Measurements from ENCODE around the gene MYT1.
"Not testable (repeated sequence)": the region's sequence is repeated elsewhere in the genome, so short reads cannot be mapped to it uniquely, and the experiment has no call there.

The MYT1 gene

DNA sequence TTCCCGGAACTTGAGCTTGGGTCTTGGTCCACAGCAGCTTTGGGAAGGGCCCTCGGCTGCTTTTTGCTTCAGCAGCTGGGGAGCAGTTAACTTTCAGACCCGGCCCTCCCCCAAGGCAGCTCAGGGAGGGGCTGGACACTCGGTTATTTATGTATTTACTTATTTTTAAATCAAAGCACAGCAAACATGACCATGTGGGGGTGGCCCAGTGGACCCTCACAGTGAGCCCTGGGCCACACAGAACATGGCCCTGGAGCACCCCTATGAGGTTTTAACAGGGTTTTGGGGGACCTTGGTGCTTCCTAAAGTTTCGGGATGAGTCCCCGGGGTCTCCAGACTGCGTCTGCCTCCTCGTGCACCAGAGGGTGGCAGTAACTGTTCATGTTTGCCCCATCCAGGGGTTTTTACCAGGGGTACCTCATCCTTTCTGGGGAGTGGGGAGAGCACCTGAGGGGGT is 30.3 kb upstream of the MYT1 start:
- DNase-seq: no peak
- H3K9ac ChIP-seq (ENCODE audit: low read length): no peak overlapping the region

DNA sequence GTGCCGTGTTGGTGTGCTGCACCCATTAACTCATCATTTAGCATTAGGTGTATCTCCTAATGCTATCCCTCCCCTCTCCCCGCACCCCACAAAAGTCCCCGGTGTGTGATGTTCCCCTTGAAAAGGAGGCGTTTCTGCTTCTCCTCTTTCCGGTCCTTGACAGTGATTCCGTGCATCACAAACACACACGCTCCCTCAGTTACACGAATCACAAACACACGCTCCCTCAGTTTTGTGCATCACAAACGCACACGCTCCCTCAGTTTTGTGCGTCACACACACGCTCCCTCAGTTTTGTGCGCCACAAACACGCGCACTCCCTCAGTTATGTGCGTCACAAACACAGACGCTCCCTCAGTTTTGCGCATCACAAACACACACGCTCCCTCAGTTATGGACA is 29.5 kb upstream of the MYT1 start:
- H3K27me3 ChIP-seq (replicated peaks; ENCODE audit: insufficient read depth, low read length): peaks cover 46% of the 10 kb centered on the region
- H3K36me3 ChIP-seq (replicated peaks; ENCODE audit: insufficient read depth, low read length); H3K79me2 ChIP-seq (ENCODE audit: low read length); H4K20me1 ChIP-seq (ENCODE audit: insufficient read depth, low read length); H3K4me1 ChIP-seq (ENCODE audit: low read length); H3F3A ChIP-seq (ENCODE audit: insufficient read depth, low read length); H3K4me3 ChIP-seq (ENCODE audit: low read length); H3K9me2 ChIP-seq (replicated peaks; ENCODE audit: insufficient read depth, low read length); H3K9ac ChIP-seq (ENCODE audit: low read length); H2AFZ ChIP-seq (ENCODE audit: low read length); H3K9me3 ChIP-seq (replicated peaks; ENCODE audit: insufficient read depth, low read length); H3K27ac ChIP-seq (ENCODE audit: low read length); H3K4me2 ChIP-seq (ENCODE audit: low read depth, low read length); DNase-seq: not testable (repeated sequence)

More for the DNA sequence above, 30.3 kb upstream of the MYT1 start:
- H3K9me3 ChIP-seq (replicated peaks; ENCODE audit: insufficient read depth, low read length): no peaks in the 10 kb centered on the region
- no peak for TF ChIP-seq EZH2 (optimal IDR thresholded peaks at IDR 0.05; ENCODE audit: low read depth, low read length)
- TF ChIP-seq CTCF (IDR thresholded peaks at IDR 0.05; ENCODE audit: low read length): no peak
- no peak for TF ChIP-seq EZH2phosphoT487 (IDR thresholded peaks at IDR 0.05; ENCODE audit: low read length)
- H3K79me2 ChIP-seq (ENCODE audit: low read length): no peaks in the 10 kb centered on the region
- H3K27me3 ChIP-seq (replicated peaks; ENCODE audit: insufficient read depth, low read length): peaks cover 47% of the 10 kb centered on the region
- H3K27ac ChIP-seq (ENCODE audit: low read length): no peak overlapping the region
- H3K4me2 ChIP-seq (ENCODE audit: low read depth, low read length): no peak overlapping the region
- H3F3A ChIP-seq (ENCODE audit: insufficient read depth, low read length): peaks cover 4% of the 10 kb centered on the region
- H3K9me2 ChIP-seq (replicated peaks; ENCODE audit: insufficient read depth, low read length): no peaks in the 10 kb centered on the region
- H3K4me1 ChIP-seq (ENCODE audit: low read length): no peaks in the 10 kb centered on the region
- no peaks in the 10 kb centered on the region for H4K20me1 ChIP-seq (ENCODE audit: insufficient read depth, low read length)
- no peak overlapping the region for H3K4me3 ChIP-seq (ENCODE audit: low read length)
- H2AFZ ChIP-seq (ENCODE audit: low read length): no peak overlapping the region
- H3K36me3 ChIP-seq (replicated peaks; ENCODE audit: insufficient read depth, low read length): no peaks in the 10 kb centered on the region

DNA sequence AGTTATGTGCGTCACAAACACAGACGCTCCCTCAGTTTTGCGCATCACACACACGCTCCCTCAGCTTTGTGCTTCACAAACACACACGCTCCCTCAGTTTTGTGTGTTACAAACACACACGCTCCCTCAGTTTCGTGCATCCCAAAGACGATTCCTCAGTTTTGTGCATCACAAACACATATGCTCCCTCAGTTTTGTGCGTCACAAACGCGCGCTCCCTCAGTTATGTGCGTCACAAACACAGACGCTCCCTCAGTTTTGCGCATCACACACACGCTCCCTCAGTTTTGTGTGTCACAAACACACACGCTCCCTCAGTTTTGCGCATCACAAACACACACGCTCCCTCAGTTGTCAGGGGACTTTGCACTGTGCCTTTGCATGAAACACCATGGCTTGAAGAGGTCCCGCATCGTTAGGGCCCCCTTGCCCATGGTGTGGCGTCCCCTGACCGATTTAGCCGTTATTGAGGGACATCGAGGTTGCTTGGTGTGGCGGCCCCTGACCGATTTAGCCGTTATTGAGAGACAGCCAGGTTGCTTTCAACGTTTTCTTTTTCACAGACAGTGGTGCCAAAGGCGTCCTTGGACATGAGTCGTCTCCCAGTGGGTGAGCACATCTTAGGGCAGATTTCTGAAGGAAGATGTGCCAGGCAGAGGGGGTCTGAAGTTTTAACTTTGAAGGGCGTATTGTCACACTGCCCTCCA is 28.1 kb upstream of the MYT1 start:
- no peaks in the 10 kb centered on the region for H3K4me1 ChIP-seq (ENCODE audit: low read length)
- H3K9ac ChIP-seq (ENCODE audit: low read length): no peak overlapping the region
- H3K4me3 ChIP-seq (ENCODE audit: low read length): no peak overlapping the region
- no peak for DNase-seq
- no peaks in the 10 kb centered on the region for H3K79me2 ChIP-seq (ENCODE audit: low read length)
- no peaks in the 10 kb centered on the region for H3K36me3 ChIP-seq (replicated peaks; ENCODE audit: insufficient read depth, low read length)
- H3K27me3 ChIP-seq (replicated peaks; ENCODE audit: insufficient read depth, low read length): peaks cover 47% of the 10 kb centered on the region
- no peak overlapping the region for H3K27ac ChIP-seq (ENCODE audit: low read length)
- no peak for TF ChIP-seq EZH2 (optimal IDR thresholded peaks at IDR 0.05; ENCODE audit: low read depth, low read length)
- no peak for TF ChIP-seq EZH2phosphoT487 (IDR thresholded peaks at IDR 0.05; ENCODE audit: low read length)
- TF ChIP-seq CTCF (IDR thresholded peaks at IDR 0.05; ENCODE audit: low read length): no peak
- no peaks in the 10 kb centered on the region for H4K20me1 ChIP-seq (ENCODE audit: insufficient read depth, low read length)
- peaks cover 4% of the 10 kb centered on the region for H3F3A ChIP-seq (ENCODE audit: insufficient read depth, low read length)
- H3K4me2 ChIP-seq (ENCODE audit: low read depth, low read length): no peak overlapping the region
- no peak overlapping the region for H2AFZ ChIP-seq (ENCODE audit: low read length)
- H3K9me3 ChIP-seq (replicated peaks; ENCODE audit: insufficient read depth, low read length): no peaks in the 10 kb centered on the region
- H3K9me2 ChIP-seq (replicated peaks; ENCODE audit: insufficient read depth, low read length): no peaks in the 10 kb centered on the region

GRCh38 chr20:64137598-64138031 is 26.6 kb upstream of the MYT1 start:
- H3K4me2 ChIP-seq (ENCODE audit: low read depth, low read length): no peak overlapping the region
- no peaks in the 10 kb centered on the region for H4K20me1 ChIP-seq (ENCODE audit: insufficient read depth, low read length)
- TF ChIP-seq EZH2phosphoT487 (IDR thresholded peaks at IDR 0.05; ENCODE audit: low read length): no peak
- no peak for TF ChIP-seq EZH2 (optimal IDR thresholded peaks at IDR 0.05; ENCODE audit: low read depth, low read length)
- TF ChIP-seq CTCF (IDR thresholded peaks at IDR 0.05; ENCODE audit: low read length): no peak
- no peaks in the 10 kb centered on the region for H3K4me1 ChIP-seq (ENCODE audit: low read length)
- H3F3A ChIP-seq (ENCODE audit: insufficient read depth, low read length): peaks cover 4% of the 10 kb centered on the region
- peaks cover 60% of the 10 kb centered on the region for H3K27me3 ChIP-seq (replicated peaks; ENCODE audit: insufficient read depth, low read length)
- H3K36me3 ChIP-seq (replicated peaks; ENCODE audit: insufficient read depth, low read length): no peaks in the 10 kb centered on the region
- H3K9me2 ChIP-seq (replicated peaks; ENCODE audit: insufficient read depth, low read length): no peaks in the 10 kb centered on the region
- no peaks in the 10 kb centered on the region for H3K9me3 ChIP-seq (replicated peaks; ENCODE audit: insufficient read depth, low read length)
- no peak overlapping the region for H3K9ac ChIP-seq (ENCODE audit: low read length)
- H2AFZ ChIP-seq (ENCODE audit: low read length): no peak overlapping the region
- H3K4me3 ChIP-seq (ENCODE audit: low read length): no peak overlapping the region
- DNase-seq: no peak
- H3K79me2 ChIP-seq (ENCODE audit: low read length): no peaks in the 10 kb centered on the region
- H3K27ac ChIP-seq (ENCODE audit: low read length): no peak overlapping the region
